Prostate gland (tissue), 2 donors: ENCODE results near the gene RFT1. TPM values are rescaled to one million over a fixed set of nuclear protein-coding genes. Genes with fewer than 3 reads are reported as not detected.

ENCODE experiments used
- DNase-seq: peaks from one replicate; pipeline ENCODE4 v3.0.0-alpha.2; 2019; ENCODE audit warnings: low spot score
- H3K27ac ChIP-seq, 2 donors: fragments of 200-600 bp; sonication (generic); 2 replicates each; pipeline ENCODE4 v1.5.1; 2017 to 2019
- H3K27me3 ChIP-seq: fragments of 200-600 bp; sonication (generic); replicated peaks from 2 replicates; pipeline ENCODE4 v1.5.1; 2019; ENCODE audit not compliant: insufficient read depth
- H3K36me3 ChIP-seq, 2 donors: fragments of 200-600 bp; sonication (generic); 1 replicate in 1 of 2; 2 replicates in 1 of 2; pipeline versions ENCODE4 v1.5.1 to v1.8.1; 2017 to 2019
- H3K4me1 ChIP-seq: fragments of 200-600 bp; sonication (generic); replicated peaks from 2 replicates; pipeline ENCODE4 v1.5.1; 2019
- H3K4me3 ChIP-seq, 2 donors: fragments of 200-600 bp; sonication (generic); 2 replicates each; pipeline ENCODE4 v1.5.1; 2017 to 2019
- H3K9me3 ChIP-seq: fragments of 200-600 bp; sonication (generic); 2 replicates; pipeline ENCODE4 v1.5.1; 2017
- CTCF ChIP-seq, 4 experiments: fragments of 200-600 bp in 2 of 4; fragments of 450-650 bp in 2 of 4; sonication (generic) in 2 of 4; IDR thresholded peaks; 1 replicate in 3 of 4; 2 replicates in 1 of 4; pipeline ENCODE4 v1.5.1; 2016 to 2019; ENCODE audit warnings: antibody characterized with exemption in 4 of 4, mild to moderate bottlenecking in 2 of 4, moderate library complexity in 2 of 4
- POLR2A ChIP-seq: fragments of 450-650 bp; IDR thresholded peaks from one replicate; pipeline ENCODE4 v1.6.1; 2016; ENCODE audit warnings: antibody characterized with exemption, mild to moderate bottlenecking
- POLR2AphosphoS5 ChIP-seq: sonication (generic); formaldehyde crosslinking; IDR thresholded peaks from one replicate; pipeline ENCODE4 v1.6.1; 2017; ENCODE audit warnings: antibody characterized with exemption
- WGBS: methylation state at CpG from one replicate; pipeline ENCODE4 v1.1.5; 2018; 5-methylcytosine and 5-hydroxymethylcytosine counted together
- intact Hi-C: fragments of 100-400 bp; cut with DNase I; formaldehyde crosslinking; loops from one replicate; pipeline ENCODE4 v1.14.2; 2022
- total RNA-seq, 2 donors: library from RNA; depleted of rRNA; stranded (reverse); fragments of >200 nt; gene quantifications; one replicate each; pipeline ENCODE4 v1.1.0, GENCODE V29; 2016

The RFT1 gene
- total RNA-seq, 2 donors from 2014 or later: 10.3 to 31.1 TPM

GRCh38 chr3:53045518-53046170 lies 84.6 kb downstream of the RFT1 start, which contains the start of gene SFMBT1:
SFMBT1 (minus strand) TSS chr3:53046073; CDS start chr3:52969128, 76,945 bp downstream.
- intact Hi-C loops: no loop called here
- Histone ChIP-seq H3K27me3 (no peaks in the 10 kb centered on the region), H3K27ac (peak within 1 kb of the TSS; percentile 85 to 92)

GRCh38 chr3:53044711-53045517 lies 85.3 kb downstream of the RFT1 start:
- DNase-seq: peak; percentile 17
- no peaks in the 10 kb centered on the region for H3K36me3 ChIP-seq

More at GRCh38 chr3:53045518-53046170, 84.6 kb downstream of the RFT1 start, which contains the start of gene SFMBT1:
- WGBS: under 1% methylated on average over 83 of the region's 117 CpGs
- TF ChIP-seq POLR2A (no peak), CTCF (IDR thresholded peaks at IDR 0.05) (no peak), POLR2AphosphoS5 (no peak)
- DNase-seq: peak; percentile 47
- H3K36me3 ChIP-seq: no peaks in the 10 kb centered on the region
- H3K9me3 ChIP-seq: no peaks in the 10 kb centered on the region
- peak within 1 kb of the TSS; percentile 91 to 92 for H3K4me3 ChIP-seq
- no peaks in the 10 kb centered on the region for H3K4me1 ChIP-seq

GRCh38 chr3:53044371-53044710 lies 85.9 kb downstream of the RFT1 start:
- TF ChIP-seq CTCF (IDR thresholded peaks at IDR 0.05) (no peak), POLR2A (no peak), POLR2AphosphoS5 (peak; percentile 4)

More at GRCh38 chr3:53044711-53045517, 85.3 kb downstream of the RFT1 start:
- Histone ChIP-seq H3K4me3 (peak overlapping the region; percentile 75 to 91), H3K4me1 (no peaks in the 10 kb centered on the region), H3K9me3 (no peaks in the 10 kb centered on the region), H3K27ac (peak overlapping the region; percentile 79 to 92), H3K27me3 (no peaks in the 10 kb centered on the region)
- TF ChIP-seq CTCF (IDR thresholded peaks at IDR 0.05) (no peak), POLR2AphosphoS5 (peak; percentile 3)
- under 1% methylated on average over 64 of the region's 101 CpGs for WGBS
- intact Hi-C loops: no loop called here

GRCh38 chr3:53043738-53044137 lies 86.5 kb downstream of the RFT1 start:
- WGBS: 70% methylated on average over 2 of the region's 2 CpGs
- Histone ChIP-seq H3K4me1 (no peaks in the 10 kb centered on the region), H3K9me3 (no peaks in the 10 kb centered on the region), H3K4me3 (no peak overlapping the region), H3K27ac (no peak overlapping the region), H3K27me3 (no peaks in the 10 kb centered on the region), H3K36me3 (no peaks in the 10 kb centered on the region)
- DNase-seq: no peak
- TF ChIP-seq CTCF (IDR thresholded peaks at IDR 0.05) (no peak), POLR2A (no peak), POLR2AphosphoS5 (no peak)
- intact Hi-C loops: no loop called here

More at GRCh38 chr3:53044371-53044710, 85.9 kb downstream of the RFT1 start:
- H3K4me1 ChIP-seq: no peaks in the 10 kb centered on the region
- H3K4me3 ChIP-seq: peak overlapping the region; percentile 75 to 91
- 24% methylated on average over 11 of the region's 11 CpGs for WGBS
- intact Hi-C loops: no loop called here
- H3K27me3 ChIP-seq: no peaks in the 10 kb centered on the region
- H3K27ac ChIP-seq: peak overlapping the region; percentile 79 to 92
- no peaks in the 10 kb centered on the region for H3K9me3 ChIP-seq
- no peak for DNase-seq
- no peaks in the 10 kb centered on the region for H3K36me3 ChIP-seq
